ENCODE measurements around the gene ASB8. TPM values are rescaled to one million over a fixed set of nuclear protein-coding genes. Genes with fewer than 3 reads are reported as not detected.
A peak's percentile ranks its signal among the peaks of the same experiment; 100 is the strongest.

Gene ASB8
- polyA plus RNA-seq, 2 of the 4 experiments (the other 2 are of a cell fraction), result 16.2 to 25.6 TPM

DNA sequence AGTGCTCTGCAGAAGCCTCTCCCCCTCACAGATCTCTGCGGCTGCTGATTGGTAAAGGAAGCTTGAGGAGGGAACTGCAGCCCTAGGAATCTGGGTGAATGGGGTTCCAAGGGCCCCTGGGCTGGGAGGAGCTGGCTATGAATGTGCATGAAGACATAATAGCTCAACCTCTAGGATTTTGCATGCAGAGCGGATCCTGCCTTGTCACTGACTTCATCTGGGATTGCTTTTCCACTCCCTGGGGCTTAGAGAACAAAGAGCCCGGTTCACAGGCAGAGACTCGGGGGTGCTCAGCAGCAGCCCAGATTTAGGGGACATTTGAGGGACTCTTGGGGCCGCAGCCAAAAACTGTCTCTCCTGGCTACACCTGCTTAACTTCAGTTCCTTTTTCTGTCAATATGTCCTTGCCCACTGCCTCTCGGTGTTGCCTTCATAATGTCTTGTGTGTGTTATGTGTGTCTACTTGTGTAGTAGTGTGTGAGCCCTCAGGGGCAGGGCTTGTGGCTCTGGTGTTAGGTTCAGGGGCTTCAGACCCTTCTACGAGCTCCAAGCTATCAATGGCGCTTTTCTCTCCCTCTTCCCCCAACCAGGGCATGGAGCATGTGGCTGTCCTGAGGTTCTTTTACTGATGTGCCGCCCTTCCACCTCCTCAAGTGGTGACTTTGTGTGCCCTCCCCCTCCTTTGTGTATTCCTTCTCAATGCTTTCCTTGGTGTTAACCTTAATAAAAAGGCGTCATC, 28.0 kb upstream of the ASB8 start:
- no peaks in the 10 kb centered on the region for H3K9me3 ChIP-seq
- FAIRE-seq (no peak), DNase-seq (ENCODE audit: low read depth in 1 of 2, low spot score in 1 of 2) (no peak), ATAC-seq (no peak)
- no peak overlapping the region for H3K4me2 ChIP-seq
- POLR2A ChIA-PET, result no interaction called here
- WGBS (ENCODE audit: missing lambda C conversion rate), result 73% methylated on average over 10 of the region's 10 CpGs
- H3K4me3 ChIP-seq, result no peak overlapping the region
- peaks cover 7% of the 10 kb centered on the region; the same call in 2 of the 3 replicates for H3K4me1 ChIP-seq
- H3K27ac ChIP-seq, result no peak overlapping the region
- no peak for TF ChIP-seq CHD4 (IDR thresholded peaks at IDR 0.05; ENCODE audit: borderline replicate concordance)
- TF ChIP-seq PHF8 (IDR thresholded peaks at IDR 0.05; ENCODE audit: borderline replicate concordance, low read depth), result no peak
- TF ChIP-seq, protein P1, sequence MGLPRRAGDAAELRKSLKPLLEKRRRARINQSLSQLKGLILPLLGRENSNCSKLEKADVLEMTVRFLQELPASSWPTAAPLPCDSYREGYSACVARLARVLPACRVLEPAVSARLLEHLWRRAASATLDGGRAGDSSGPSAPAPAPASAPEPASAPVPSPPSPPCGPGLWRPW (IDR thresholded peaks at IDR 0.05), result no peak
- TF ChIP-seq ZC3H11A (IDR thresholded peaks at IDR 0.05), result no peak
- TF ChIP-seq CTCF (IDR thresholded peaks at IDR 0.05), result no peak
- TF ChIP-seq GATA3 (IDR thresholded peaks at IDR 0.05; ENCODE audit: borderline replicate concordance), result no peak
- CTCF ChIA-PET, result interaction anchor here (1.1 to 5.7 kb wide), 5 partner anchors 9 to 433 kb away, joined by 3 to 63 read pairs (median 5); partner anchors contain the start of gene ASB8

DNA sequence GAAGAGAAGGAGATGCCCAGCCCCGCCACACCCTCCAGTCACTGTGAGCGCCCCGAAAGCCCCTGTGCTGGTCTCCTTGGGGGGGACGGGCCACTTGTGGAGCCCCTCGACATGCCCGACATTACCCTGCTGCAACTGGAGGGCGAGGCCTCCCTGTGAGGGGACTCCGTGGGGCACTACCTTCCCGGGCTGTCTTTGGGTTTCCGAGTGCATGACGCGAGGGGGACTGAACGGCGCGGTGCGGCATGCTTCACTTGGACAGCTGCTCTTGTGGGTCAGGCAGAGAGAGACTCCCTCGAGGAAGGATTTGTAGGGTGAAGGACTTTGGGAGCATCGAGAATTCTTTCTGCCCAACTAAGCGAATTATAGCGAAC, 27.2 kb upstream of the ASB8 start:
- H3K9me3 ChIP-seq, result no peaks in the 10 kb centered on the region
- WGBS (ENCODE audit: missing lambda C conversion rate), result 91% methylated on average over 14 of the region's 20 CpGs
- ATAC-seq, result no peak
- no peak overlapping the region for H3K4me3 ChIP-seq
- peaks cover 7% of the 10 kb centered on the region; the same call in 2 of the 3 replicates for H3K4me1 ChIP-seq
- no peak overlapping the region for H3K27ac ChIP-seq
- ChIA-PET CTCF (interaction anchor here (0.7 to 5.7 kb wide), 5 partner anchors 8 to 434 kb away, joined by 3 to 63 read pairs (median 5); partner anchors contain the start of gene ASB8), POLR2A (no interaction called here)
- peak overlapping the region; percentile 81; the same call in 2 of the 3 replicates for H3K4me2 ChIP-seq
- FAIRE-seq, result no peak
- TF ChIP-seq FOSL2 (IDR thresholded peaks at IDR 0.05) (no peak), FOSL2 (CRISPR knock-in tag; IDR thresholded peaks at IDR 0.05) (no peak)
- DNase-seq (ENCODE audit: low read depth in 1 of 2, low spot score in 1 of 2), result no peak

- H3K27ac ChIP-seq, result peak overlapping the region; percentile 64 to 84
- ChIA-PET POLR2A (no interaction called here), CTCF (interaction anchor here (0.7 to 5.7 kb wide), 9 partner anchors 8 to 435 kb away, joined by 3 to 63 read pairs (median 6); partner anchors contain the start of gene ASB8)
- DNase-seq (ENCODE audit: low read depth in 1 of 2, low spot score in 1 of 2) (no peak), FAIRE-seq (no peak), ATAC-seq (peak; percentile 22 to 51)
- TF ChIP-seq KDM1A (IDR thresholded peaks at IDR 0.05; ENCODE audit: low read depth), result no peak
- TF ChIP-seq KDM5A (IDR thresholded peaks at IDR 0.05), result no peak
- TF ChIP-seq EHMT2 (IDR thresholded peaks at IDR 0.05; ENCODE audit: low read depth), result no peak
- no peak for TF ChIP-seq TFCP2L1 (CRISPR knock-in tag; IDR thresholded peaks at IDR 0.05)
- no peak for TF ChIP-seq SREBF2 (IDR thresholded peaks at IDR 0.05)
- peak overlapping the region; percentile 64 for H3K4me3 ChIP-seq
- 40% methylated on average over 39 of the region's 61 CpGs for WGBS (ENCODE audit: missing lambda C conversion rate)
- peaks cover 7% of the 10 kb centered on the region; the same call in 2 of the 3 replicates for H3K4me1 ChIP-seq
- H3K9me3 ChIP-seq, result no peaks in the 10 kb centered on the region
- peak overlapping the region; percentile 81 for H3K4me2 ChIP-seq
Measured at GRCh38 chr12:48183876-48184548, 26.7 kb upstream of the ASB8 start.

- peak; percentile 83 to 90 for DNase-seq (ENCODE audit: low read depth in 1 of 2, low spot score in 1 of 2)
- Histone ChIP-seq H3K4me2 (peak within 1 kb of the TSS; percentile 81), H3K27ac (peak within 1 kb of the TSS; percentile 64 to 84), H3K4me3 (peak within 1 kb of the TSS; percentile 64), H3K9me3 (no peaks in the 10 kb centered on the region), H3K4me1 (peaks cover 7% of the 10 kb centered on the region; the same call in 2 of the 3 replicates)
- peak; percentile 36 for FAIRE-seq
- POLR2A ChIA-PET, result interaction anchor here (0.6 to 1.0 kb wide), 4 partner anchors 12 to 363 kb away, joined by 3 to 6 read pairs (median 4); partner anchors contain the start of gene ASB8
- 1% methylated on average over 56 of the region's 61 CpGs for WGBS (ENCODE audit: missing lambda C conversion rate)
- peak; percentile 85 to 88 for ATAC-seq
- CTCF ChIA-PET, result interaction anchor here (0.7 to 5.7 kb wide), 15 partner anchors 9 to 444 kb away, joined by 3 to 63 read pairs (median 4); no protein-coding TSS in a partner anchor
- TF ChIP-seq HEYL (CRISPR knock-in tag; IDR thresholded peaks at IDR 0.05) (no peak), HOXA7 (CRISPR knock-in tag; IDR thresholded peaks at IDR 0.05) (no peak), RNF2 (IDR thresholded peaks at IDR 0.05; ENCODE audit: borderline replicate concordance, low read depth) (no peak), HOXB5 (CRISPR knock-in tag; IDR thresholded peaks at IDR 0.05) (no peak), ZSCAN20 (CRISPR knock-in tag; IDR thresholded peaks at IDR 0.05) (no peak), MAFK (IDR thresholded peaks at IDR 0.05; ENCODE audit: partially characterized antibody) (no peak), NFE2L2 (conservative IDR thresholded peaks at IDR 0.05; ENCODE audit: low read length) (no peak), HOXB13 (CRISPR knock-in tag; IDR thresholded peaks at IDR 0.05; ENCODE audit: low read depth) (no peak)
- TF ChIP-seq, protein P2, sequence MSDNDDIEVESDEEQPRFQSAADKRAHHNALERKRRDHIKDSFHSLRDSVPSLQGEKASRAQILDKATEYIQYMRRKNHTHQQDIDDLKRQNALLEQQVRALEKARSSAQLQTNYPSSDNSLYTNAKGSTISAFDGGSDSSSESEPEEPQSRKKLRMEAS (IDR thresholded peaks at IDR 0.05), result peak; percentile 10; the same call in 1 of the 2 replicates
- TF ChIP-seq, protein P3, sequence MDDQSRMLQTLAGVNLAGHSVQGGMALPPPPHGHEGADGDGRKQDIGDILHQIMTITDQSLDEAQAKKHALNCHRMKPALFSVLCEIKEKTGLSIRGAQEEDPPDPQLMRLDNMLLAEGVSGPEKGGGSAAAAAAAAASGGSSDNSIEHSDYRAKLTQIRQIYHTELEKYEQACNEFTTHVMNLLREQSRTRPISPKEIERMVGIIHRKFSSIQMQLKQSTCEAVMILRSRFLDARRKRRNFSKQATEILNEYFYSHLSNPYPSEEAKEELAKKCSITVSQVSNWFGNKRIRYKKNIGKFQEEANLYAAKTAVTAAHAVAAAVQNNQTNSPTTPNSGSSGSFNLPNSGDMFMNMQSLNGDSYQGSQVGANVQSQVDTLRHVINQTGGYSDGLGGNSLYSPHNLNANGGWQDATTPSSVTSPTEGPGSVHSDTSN (IDR thresholded peaks at IDR 0.05), result no peak
Measured at GRCh38 chr12:48183091-48183875, 26.0 kb upstream of the ASB8 start, which contains the start of gene CCDC184. Gene CCDC184 (plus strand): TSS chr12:48183644. CDS start chr12:48184123, 479 bp downstream.

Measured in A549 (cell line).